ENCODE measurements around the gene C19orf67. TPM values are rescaled to one million over a fixed set of nuclear protein-coding genes. Genes with fewer than 3 reads are reported as not detected.

Gene C19orf67
- total and polyA plus RNA-seq, 8 donors, result not detected

DNA sequence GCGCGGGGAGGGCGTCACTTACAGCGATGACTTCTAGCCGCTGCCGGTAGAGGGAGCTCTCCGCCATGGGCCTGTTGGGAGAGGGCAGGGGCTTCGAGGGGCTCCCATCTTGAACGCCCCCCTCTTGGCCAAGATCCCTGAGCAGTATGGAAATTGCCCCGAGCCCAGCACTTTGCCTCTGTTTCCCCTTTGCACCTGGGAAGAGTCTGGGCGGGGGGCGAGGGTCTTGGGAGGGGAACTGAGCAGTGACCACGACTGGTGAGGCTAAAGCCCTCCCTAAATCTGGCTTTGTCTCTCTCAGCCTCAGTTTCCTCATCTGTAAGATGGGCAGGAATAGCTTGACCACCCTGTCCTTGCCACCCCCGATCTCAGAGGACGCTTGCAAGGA lies 26.5 kb downstream of the C19orf67 start:
- Histone ChIP-seq H3K27me3 (no peaks in the 10 kb centered on the region), H3K9me3 (no peaks in the 10 kb centered on the region), H3K4me3 (no peak overlapping the region), H3K36me3 (peaks cover 0 to 6% (median 0%) of the 10 kb centered on the region in 3 donors), H3K4me1 (peaks cover 0 to 22% (median 15%) of the 10 kb centered on the region in 3 donors), H3K27ac (no peak overlapping the region)
- FAIRE-seq, result no peak
- TF ChIP-seq, protein P1, sequence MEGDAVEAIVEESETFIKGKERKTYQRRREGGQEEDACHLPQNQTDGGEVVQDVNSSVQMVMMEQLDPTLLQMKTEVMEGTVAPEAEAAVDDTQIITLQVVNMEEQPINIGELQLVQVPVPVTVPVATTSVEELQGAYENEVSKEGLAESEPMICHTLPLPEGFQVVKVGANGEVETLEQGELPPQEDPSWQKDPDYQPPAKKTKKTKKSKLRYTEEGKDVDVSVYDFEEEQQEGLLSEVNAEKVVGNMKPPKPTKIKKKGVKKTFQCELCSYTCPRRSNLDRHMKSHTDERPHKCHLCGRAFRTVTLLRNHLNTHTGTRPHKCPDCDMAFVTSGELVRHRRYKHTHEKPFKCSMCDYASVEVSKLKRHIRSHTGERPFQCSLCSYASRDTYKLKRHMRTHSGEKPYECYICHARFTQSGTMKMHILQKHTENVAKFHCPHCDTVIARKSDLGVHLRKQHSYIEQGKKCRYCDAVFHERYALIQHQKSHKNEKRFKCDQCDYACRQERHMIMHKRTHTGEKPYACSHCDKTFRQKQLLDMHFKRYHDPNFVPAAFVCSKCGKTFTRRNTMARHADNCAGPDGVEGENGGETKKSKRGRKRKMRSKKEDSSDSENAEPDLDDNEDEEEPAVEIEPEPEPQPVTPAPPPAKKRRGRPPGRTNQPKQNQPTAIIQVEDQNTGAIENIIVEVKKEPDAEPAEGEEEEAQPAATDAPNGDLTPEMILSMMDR (IDR thresholded peaks at IDR 0.05), result peak; percentile 8 to 24 (median 18)
- intact Hi-C loops (cut with DNase I), result no loop called here
- DNase-seq, result no peak
- no peak for ATAC-seq
- 53 to 62% methylated on average over 15 of the region's 15 CpGs for WGBS, 2 donors

DNA sequence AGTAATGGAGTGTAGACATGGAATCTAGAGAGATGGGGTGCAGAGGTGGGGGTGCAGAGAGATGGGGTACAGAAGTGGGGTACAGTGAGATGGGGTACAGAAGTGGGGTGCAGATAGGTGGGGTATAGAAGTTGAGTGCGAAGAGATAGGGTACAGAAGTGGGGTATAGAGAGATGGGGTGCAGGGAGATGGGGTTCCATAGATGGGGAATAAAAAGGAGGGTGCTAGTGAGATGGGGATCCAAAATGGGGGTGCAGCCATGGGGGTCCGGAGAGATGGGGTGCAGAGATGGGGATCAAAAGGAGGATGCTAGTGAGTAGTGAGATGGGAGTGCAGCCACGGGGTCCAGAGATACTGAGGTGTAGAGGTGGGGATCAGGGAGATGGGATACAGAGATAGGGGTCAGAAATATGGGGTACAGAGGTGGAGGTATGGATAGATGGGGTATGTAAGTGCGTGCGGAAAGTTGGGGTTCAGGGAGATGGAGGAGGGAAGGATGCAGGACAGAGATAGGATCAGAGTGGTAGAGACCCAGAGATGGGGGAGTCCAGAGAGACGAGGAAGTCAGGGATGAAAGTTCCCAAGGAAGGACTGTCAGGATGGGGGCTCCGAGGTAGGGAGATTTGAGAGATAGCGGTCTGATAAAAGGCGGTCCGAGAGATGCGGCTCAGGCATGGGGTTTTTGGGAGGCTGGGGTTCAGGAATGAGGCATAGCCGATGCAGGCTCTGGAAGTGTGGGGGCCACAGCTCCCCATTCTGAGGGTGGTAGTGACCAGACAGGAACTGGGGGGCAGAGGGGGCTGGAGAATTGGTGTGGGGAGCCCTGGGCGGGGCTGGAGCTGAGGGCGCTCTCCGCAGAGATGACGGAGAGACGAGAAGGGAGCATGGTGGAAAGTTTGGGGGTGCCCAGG lies 27.1 kb downstream of the C19orf67 start:
- H3K4me3 ChIP-seq, result no peak overlapping the region
- no peaks in the 10 kb centered on the region for H3K9me3 ChIP-seq
- TF ChIP-seq, protein P1 (IDR thresholded peaks at IDR 0.05), result no peak
- no peak overlapping the region for H3K27ac ChIP-seq
- H3K27me3 ChIP-seq, result no peaks in the 10 kb centered on the region
- no peak for ATAC-seq
- peaks cover 0 to 6% (median 0%) of the 10 kb centered on the region in 3 donors for H3K36me3 ChIP-seq
- no peak for DNase-seq
- intact Hi-C loops (cut with DNase I), result no loop called here
- WGBS, 2 donors, result 53 to 66% methylated on average over 17 of the region's 17 CpGs
- FAIRE-seq, result no peak
- H3K4me1 ChIP-seq, result peaks cover 0 to 22% (median 15%) of the 10 kb centered on the region in 3 donors

DNA sequence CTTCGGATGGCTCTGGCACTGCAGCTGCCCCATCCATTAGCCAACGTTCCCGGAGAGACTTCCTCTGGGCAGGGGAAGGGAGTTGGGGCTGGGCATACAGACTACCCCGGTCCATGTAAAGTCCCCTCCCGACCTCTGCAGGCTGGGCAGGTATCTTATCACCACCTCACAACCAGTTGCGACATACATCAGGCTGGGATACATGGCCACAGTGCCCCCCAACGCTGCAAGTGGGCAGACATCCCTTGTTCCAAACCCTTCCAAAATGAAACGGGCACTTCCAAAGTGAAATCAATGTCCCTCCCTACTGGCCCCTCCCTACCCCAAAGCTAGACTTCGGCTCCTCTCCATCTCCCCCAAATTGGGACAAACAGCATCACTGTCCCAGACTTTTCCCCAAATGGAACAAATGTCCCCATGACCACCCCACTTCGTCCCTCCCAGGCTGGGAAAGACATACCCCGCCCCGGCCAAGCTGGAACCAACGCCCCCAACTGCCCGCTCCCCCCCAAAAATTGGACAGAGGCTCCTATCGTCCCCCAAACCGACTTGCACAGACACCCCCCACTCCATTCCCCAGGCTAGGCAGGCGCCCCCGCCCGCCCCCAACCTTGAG lies 28.7 kb downstream of the C19orf67 start:
- FAIRE-seq (no peak), ATAC-seq (no peak), DNase-seq (no peak)
- TF ChIP-seq, protein P1 (IDR thresholded peaks at IDR 0.05), result no peak
- peaks cover 0 to 18% (median 11%) of the 10 kb centered on the region in 3 donors for H3K4me1 ChIP-seq
- peak overlapping the region in 2 of 4 donors; percentile 6 to 18 for H3K4me3 ChIP-seq
- no peak overlapping the region for H3K27ac ChIP-seq
- no peaks in the 10 kb centered on the region for H3K9me3 ChIP-seq
- no peaks in the 10 kb centered on the region for H3K27me3 ChIP-seq
- intact Hi-C loops (cut with DNase I), result no loop called here
- WGBS, 2 donors, result 68 to 73% methylated on average over 18 to 19 of the region's 19 CpGs
- H3K36me3 ChIP-seq, result peaks cover 0 to 6% (median 0%) of the 10 kb centered on the region in 3 donors

DNA sequence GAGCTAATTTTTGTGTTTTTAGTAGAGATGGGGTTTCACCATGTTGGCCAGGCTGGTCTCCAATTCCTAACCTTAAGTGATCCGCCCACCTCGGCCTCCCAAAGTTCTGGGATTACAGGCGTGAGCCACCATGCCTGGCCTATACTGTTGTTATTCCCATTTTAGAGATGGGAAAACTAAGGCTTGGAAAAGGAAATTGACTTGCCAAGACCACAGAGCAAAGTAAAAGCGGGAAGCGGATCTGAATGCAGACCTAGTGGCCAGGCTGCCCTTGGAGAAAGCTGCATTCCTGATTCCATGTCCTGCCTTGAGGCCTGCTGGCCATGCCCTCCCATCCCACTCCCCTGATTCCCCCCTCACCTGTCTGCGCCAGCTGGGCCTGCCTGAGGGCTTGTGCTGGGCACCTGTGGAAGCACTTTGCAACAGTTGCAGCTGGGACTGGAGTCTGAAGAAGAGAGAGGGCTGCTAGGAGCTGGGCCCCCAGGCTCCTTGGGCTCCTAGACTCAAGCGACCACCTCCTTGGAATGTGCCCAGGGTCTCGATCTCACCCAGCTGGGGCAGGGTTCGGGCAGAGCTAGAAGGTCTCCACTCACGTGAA lies 29.4 kb downstream of the C19orf67 start:
- Histone ChIP-seq H3K9me3 (no peaks in the 10 kb centered on the region), H3K36me3 (peaks cover 0 to 6% (median 0%) of the 10 kb centered on the region in 3 donors), H3K4me1 (peaks cover 0 to 18% (median 11%) of the 10 kb centered on the region in 3 donors), H3K27ac (no peak overlapping the region), H3K4me3 (no peak overlapping the region), H3K27me3 (no peaks in the 10 kb centered on the region)
- WGBS, 2 donors, result 96% methylated on average over 10 of the region's 10 CpGs
- TF ChIP-seq, protein P1 (IDR thresholded peaks at IDR 0.05), result no peak
- DNase-seq (no peak), ATAC-seq (no peak), FAIRE-seq (no peak)
- intact Hi-C loops (cut with DNase I), result no loop called here

Measured in pancreas (tissue), 10 donors.